Right atrium auricular region (tissue), 2 donors: Measurements from ENCODE around the gene PLCL1. TPM values are rescaled to one million over a fixed set of nuclear protein-coding genes. Genes with fewer than 3 reads are reported as not detected.

Experiments
- DNase-seq: peaks from one replicate; pipeline ENCODE4 v3.0.0-alpha.2; 2019; ENCODE audit warnings: low spot score
- H3K27ac ChIP-seq, 2 donors: fragments of 200-600 bp; sonication (generic); 1 replicate in 1 of 2; 2 replicates in 1 of 2; pipeline ENCODE4 v1.5.1; 2016 to 2019
- H3K27me3 ChIP-seq, 2 donors: fragments of 200-600 bp; sonication (generic); one replicate each; pipeline versions ENCODE4 v1.5.1 to v1.6.0; 2017 to 2019
- H3K36me3 ChIP-seq: fragments of 200-600 bp; sonication (generic); one replicate; pipeline ENCODE4 v1.5.1; 2016
- H3K4me1 ChIP-seq, 2 donors: fragments of 200-600 bp; sonication (generic); one replicate each; pipeline versions ENCODE4 v1.5.1 to v1.6.0; 2017 to 2019
- H3K4me3 ChIP-seq, 2 donors: fragments of 200-600 bp; sonication (generic); 1 replicate in 1 of 2; 2 replicates in 1 of 2; pipeline ENCODE4 v1.5.1; 2017 to 2019; ENCODE audit warnings: mild to moderate bottlenecking in 1 of 2, moderate library complexity in 1 of 2
- H3K9me3 ChIP-seq, 2 donors: fragments of 200-600 bp; sonication (generic); one replicate each; pipeline ENCODE4 v1.5.1; 2019
- total RNA-seq, 2 donors: library from RNA; depleted of rRNA; stranded (reverse); fragments of >200 nt; gene quantifications; one replicate each; pipeline ENCODE4 v1.1.0, GENCODE V29; 2016
- TF ChIP-seq, protein P1 (sequence below), 2 donors: fragments of 200-600 bp; sonication (generic); IDR thresholded peaks; one replicate each; pipeline ENCODE4 v1.5.1; 2019; ENCODE audit warnings: antibody characterized with exemption in 2 of 2

The PLCL1 gene
- total RNA-seq, 2 donors from 2014 or later, result 26.8 to 32.0 TPM

DNA sequence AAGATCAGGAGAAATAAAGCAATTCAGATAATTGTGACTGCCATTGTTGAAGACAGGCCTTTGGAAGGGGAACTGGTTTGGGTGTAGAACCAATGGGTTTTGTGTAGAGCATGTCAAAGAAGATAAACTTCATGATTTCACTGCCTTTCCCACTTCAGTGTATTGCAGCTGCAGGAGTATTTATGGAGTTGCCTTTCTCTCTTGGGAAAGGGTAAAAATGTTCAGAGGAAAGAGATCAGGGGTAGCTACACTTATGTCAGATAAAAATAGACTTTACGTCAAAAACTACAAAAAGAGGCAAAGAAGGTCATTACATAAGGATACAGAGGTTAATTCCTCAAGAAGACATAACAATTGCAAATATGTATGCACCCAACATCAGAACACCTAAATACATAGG is 249.4 kb downstream of the PLCL1 start:
- no peak overlapping the region for H3K4me3 ChIP-seq
- H3K27ac ChIP-seq, result no peak overlapping the region
- DNase-seq, result no peak
- H3K4me1 ChIP-seq, result peaks cover 0 to 10% of the 10 kb centered on the region in 2 donors
- no peaks in the 10 kb centered on the region for H3K27me3 ChIP-seq
- no peaks in the 10 kb centered on the region for H3K9me3 ChIP-seq
- no peaks in the 10 kb centered on the region for H3K36me3 ChIP-seq
- TF ChIP-seq, protein P1, sequence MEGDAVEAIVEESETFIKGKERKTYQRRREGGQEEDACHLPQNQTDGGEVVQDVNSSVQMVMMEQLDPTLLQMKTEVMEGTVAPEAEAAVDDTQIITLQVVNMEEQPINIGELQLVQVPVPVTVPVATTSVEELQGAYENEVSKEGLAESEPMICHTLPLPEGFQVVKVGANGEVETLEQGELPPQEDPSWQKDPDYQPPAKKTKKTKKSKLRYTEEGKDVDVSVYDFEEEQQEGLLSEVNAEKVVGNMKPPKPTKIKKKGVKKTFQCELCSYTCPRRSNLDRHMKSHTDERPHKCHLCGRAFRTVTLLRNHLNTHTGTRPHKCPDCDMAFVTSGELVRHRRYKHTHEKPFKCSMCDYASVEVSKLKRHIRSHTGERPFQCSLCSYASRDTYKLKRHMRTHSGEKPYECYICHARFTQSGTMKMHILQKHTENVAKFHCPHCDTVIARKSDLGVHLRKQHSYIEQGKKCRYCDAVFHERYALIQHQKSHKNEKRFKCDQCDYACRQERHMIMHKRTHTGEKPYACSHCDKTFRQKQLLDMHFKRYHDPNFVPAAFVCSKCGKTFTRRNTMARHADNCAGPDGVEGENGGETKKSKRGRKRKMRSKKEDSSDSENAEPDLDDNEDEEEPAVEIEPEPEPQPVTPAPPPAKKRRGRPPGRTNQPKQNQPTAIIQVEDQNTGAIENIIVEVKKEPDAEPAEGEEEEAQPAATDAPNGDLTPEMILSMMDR (IDR thresholded peaks at IDR 0.05), result no peak

DNA sequence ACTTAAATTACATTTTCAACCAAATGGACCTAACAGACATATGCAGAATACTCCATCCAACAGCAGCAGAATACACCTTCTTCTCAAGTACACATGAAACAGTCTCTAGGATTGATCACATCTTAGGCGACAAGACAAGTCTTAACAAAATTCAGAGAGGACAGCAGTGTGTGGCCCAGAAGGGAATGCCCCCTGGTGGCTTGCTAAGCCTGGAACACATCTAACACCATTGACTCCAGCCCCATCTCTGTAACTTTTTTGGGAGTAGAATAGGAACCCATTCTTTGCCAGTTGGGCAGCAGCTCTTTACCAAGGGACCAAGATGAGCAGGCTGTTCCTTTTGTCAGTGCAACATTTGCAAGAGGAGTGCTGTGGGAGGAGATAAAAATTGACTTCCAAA is 249.9 kb downstream of the PLCL1 start:
- no peak overlapping the region for H3K27ac ChIP-seq
- no peaks in the 10 kb centered on the region for H3K36me3 ChIP-seq
- peaks cover 0 to 10% of the 10 kb centered on the region in 2 donors for H3K4me1 ChIP-seq
- no peak for DNase-seq
- no peaks in the 10 kb centered on the region for H3K27me3 ChIP-seq
- H3K9me3 ChIP-seq, result no peaks in the 10 kb centered on the region
- TF ChIP-seq, protein P1 (IDR thresholded peaks at IDR 0.05), result peak in 1 of 2 donors; percentile 65
- no peak overlapping the region for H3K4me3 ChIP-seq

DNA sequence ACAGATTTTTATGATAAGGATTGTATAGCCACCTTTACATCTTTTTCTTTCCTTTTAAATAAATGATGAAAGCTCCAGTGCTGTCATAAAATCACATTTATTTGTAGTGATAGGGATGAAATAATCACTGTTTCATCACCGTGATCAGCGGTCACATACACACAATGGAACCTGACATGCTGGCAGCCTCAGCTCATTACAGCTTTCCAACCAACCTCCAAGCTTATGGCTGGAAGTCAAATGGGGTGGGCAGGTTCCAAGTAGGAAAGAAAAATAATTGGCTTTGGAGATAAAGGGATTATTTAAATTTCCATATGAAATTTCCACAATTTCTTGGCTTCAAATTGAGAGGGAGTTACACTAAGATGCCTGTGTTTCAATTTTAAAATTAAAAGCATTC is 251.3 kb downstream of the PLCL1 start:
- DNase-seq, result no peak

DNA sequence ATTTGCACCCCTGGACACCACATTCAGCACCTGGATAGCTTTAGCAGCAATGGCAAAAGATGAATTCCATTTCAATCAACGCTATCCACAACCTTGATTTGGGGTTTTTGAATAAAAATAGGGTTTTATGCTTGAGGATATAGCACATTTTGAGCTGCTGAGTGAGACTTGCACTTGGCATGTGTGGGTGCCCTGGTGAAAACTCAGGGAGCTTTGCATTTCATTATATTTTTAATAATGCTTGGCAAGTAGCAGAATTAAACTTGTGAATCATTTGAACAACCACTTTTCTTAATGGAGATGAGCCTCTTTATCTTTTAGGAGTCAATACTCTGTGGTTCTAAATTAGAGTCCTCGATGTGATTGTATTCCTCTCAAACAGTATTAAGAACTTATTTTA is 252.4 kb downstream of the PLCL1 start:
- peaks cover 0 to 15% of the 10 kb centered on the region in 2 donors for H3K4me1 ChIP-seq
- TF ChIP-seq, protein P1 (IDR thresholded peaks at IDR 0.05), result no peak

More for the DNA sequence above, 251.3 kb downstream of the PLCL1 start:
- Histone ChIP-seq H3K4me3 (no peak overlapping the region), H3K36me3 (no peaks in the 10 kb centered on the region), H3K27ac (no peak overlapping the region), H3K4me1 (peaks cover 0 to 15% of the 10 kb centered on the region in 2 donors), H3K27me3 (no peaks in the 10 kb centered on the region), H3K9me3 (no peaks in the 10 kb centered on the region)
- TF ChIP-seq, protein P1 (IDR thresholded peaks at IDR 0.05), result no peak

DNA sequence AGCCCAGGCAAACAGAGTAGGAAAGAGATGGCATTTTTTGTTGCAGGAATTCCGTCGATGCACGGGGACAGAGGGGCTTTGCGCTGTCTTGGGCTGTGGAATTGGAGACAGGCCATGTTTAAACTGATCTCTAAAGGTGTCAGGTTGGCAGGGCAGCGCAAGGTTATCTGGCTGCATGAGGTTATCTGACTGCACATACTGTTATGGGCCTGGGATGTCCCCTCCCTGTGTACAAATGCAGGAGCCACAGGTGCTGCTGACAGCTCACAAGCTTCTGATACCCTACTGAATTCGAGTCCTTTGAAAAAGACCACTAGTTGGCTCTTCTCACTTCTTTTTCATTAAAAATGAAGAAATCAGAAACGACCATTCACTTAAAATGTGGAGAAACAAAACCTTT is 255.4 kb downstream of the PLCL1 start:
- DNase-seq, result no peak
- no peaks in the 10 kb centered on the region for H3K36me3 ChIP-seq
- peaks cover 0 to 5% of the 10 kb centered on the region in 2 donors for H3K4me1 ChIP-seq
- H3K4me3 ChIP-seq, result no peak overlapping the region
- TF ChIP-seq, protein P1 (IDR thresholded peaks at IDR 0.05), result no peak
- H3K9me3 ChIP-seq, result no peaks in the 10 kb centered on the region
- no peak overlapping the region for H3K27ac ChIP-seq
- H3K27me3 ChIP-seq, result no peaks in the 10 kb centered on the region

More for the DNA sequence above, 252.4 kb downstream of the PLCL1 start:
- Histone ChIP-seq H3K27ac (no peak overlapping the region), H3K4me3 (no peak overlapping the region), H3K27me3 (no peaks in the 10 kb centered on the region), H3K36me3 (no peaks in the 10 kb centered on the region), H3K9me3 (no peaks in the 10 kb centered on the region)
- no peak for DNase-seq

DNA sequence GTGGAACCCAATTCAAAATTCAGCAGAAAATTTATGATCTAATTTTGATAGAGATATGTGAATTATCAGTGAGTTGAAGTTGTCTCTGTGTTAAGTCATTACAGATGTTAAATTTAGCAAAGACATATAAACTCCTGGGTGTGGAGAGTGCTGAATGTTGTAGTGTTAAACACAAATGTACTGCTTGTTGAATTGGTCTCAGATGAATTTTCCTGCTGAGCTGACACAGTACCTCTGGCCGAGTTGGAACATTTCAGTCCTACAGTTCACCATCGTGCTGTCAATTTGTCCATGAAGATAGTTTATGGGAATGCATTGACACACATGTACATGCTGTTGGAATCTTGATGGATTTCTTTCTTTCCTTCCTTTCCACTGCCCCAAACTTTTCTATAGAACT is 255.9 kb downstream of the PLCL1 start:
- no peak for DNase-seq
- TF ChIP-seq, protein P1 (IDR thresholded peaks at IDR 0.05), result no peak
- Histone ChIP-seq H3K4me1 (peaks cover 0 to 5% of the 10 kb centered on the region in 2 donors), H3K9me3 (no peaks in the 10 kb centered on the region), H3K27me3 (no peaks in the 10 kb centered on the region), H3K36me3 (no peaks in the 10 kb centered on the region), H3K4me3 (no peak overlapping the region), H3K27ac (no peak overlapping the region)
